ENCODE results near the gene NCOA6.

The NCOA6 gene

GRCh38 chr20:34825530-34826362 is at the start of gene NCOA6:
NCOA6 (minus strand) TSS chr20:34825651; CDS start chr20:34782355, 43,296 bp downstream.
- H3K27ac ChIP-seq, result peak within 1 kb of the TSS; percentile 86
- no peak for DNase-seq (ENCODE audit: low read depth, low spot score)

DNA sequence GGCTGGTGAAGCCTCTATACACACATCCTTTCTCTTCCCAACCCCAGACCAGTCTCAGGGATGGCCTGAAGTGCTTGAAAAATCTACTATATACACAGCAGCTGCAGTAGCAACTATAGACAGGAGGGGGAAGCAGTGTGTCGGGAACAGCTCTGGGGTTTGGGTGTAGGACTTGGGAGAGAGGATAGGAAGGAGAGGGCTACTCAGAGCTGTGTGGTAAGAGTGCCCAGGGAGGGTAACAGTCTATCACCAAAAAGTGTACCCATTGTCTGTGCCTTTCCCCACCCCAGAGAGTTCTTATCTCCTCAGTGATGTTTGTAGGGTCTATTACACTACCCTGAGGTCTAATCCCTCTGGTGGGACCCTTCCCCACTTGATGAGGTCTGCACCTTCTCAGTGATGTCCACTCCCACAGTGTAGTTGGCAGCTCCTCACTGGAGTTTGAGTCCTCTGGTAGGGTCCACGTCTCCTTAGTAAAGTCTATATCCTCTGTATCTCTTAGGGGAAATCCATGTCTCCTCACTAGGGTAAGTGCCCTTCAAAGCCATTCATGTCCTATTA is 48.7 kb upstream of the NCOA6 start:
- DNase-seq (ENCODE audit: low read depth, low spot score), result peak; percentile 26
- peak overlapping the region; percentile 66 for H3K27ac ChIP-seq

- no peak overlapping the region for H3K27ac ChIP-seq
- no peak for DNase-seq (ENCODE audit: low read depth, low spot score)
Observed at GRCh38 chr20:34873583-34874093, 48.2 kb upstream of the NCOA6 start.

DNA sequence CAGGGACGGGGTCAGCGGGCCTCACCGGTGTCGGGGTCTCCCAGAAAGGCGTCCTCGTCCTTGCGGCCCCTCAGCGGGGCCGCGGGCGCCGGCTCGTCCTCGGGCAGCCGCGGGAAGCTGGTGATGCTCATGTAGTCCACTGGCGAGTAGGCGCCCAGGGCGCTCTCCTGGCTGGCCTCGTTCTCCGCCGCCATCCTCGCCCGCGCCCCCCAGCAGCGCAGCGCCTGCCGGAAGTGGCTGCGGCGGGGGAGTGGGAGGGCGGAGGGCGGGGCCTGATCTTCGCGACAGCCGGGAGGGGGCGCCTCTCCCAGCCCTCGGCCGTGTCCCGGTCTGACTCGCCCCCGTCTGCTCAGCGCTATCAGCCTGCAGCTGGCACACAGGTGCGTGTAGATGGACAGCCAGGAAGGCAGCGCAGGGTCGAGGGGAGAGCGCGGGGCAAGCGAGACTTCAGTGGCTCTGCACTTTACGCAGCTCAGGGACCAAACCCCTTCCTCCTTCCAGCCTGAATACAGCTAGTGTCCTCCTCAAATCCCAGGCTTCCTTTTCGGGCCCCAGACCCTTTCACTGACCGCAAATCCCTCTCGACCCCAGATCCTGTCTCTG is 47.3 kb upstream of the NCOA6 start, which contains the start of gene GGT7:
GGT7 (minus strand) TSS at position 235 of the 603 bp plus-strand sequence; CDS start at position 194, 41 bp downstream.
- no peak for DNase-seq (ENCODE audit: low read depth, low spot score)
- no peak within 1 kb of the TSS for H3K27ac ChIP-seq

GRCh38 chr20:34871966-34872621 is 46.6 kb upstream of the NCOA6 start:
- no peak overlapping the region for H3K27ac ChIP-seq
- no peak for DNase-seq (ENCODE audit: low read depth, low spot score)

DNA sequence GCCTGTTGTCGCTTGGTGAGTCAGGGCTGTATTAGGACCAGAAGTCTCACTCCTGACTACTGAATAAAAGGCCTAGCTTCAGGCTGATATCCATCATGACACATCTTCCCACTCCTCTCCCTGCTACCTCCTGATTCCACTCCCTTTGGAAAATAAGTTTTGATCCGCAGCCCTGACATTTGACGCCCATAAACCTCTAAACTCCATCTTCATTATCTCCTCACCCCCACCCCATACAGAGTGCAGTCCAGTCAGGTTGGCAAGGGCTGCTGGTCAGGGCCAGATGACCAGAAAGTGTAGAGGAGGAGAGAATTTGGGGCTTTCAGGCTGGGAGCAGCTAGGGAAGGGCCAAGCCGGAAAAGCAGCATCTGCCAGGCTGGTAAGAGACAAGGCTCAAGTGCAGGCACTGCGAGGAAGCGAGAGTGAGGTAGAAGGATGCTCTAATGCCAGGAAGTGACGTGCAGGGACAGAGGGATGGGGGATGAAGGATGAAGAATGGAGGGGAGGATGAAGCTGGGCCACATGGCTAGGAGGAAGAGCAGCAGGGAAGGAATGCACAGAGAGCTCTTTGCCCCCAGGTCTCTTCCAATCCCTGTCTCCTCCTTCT is 46.0 kb upstream of the NCOA6 start:
- no peak for DNase-seq (ENCODE audit: low read depth, low spot score)
- H3K27ac ChIP-seq, result no peak overlapping the region

GRCh38 chr20:34864216-34864615 is 38.8 kb upstream of the NCOA6 start:
- DNase-seq (ENCODE audit: low read depth, low spot score), result no peak
- H3K27ac ChIP-seq, result no peak overlapping the region

DNA sequence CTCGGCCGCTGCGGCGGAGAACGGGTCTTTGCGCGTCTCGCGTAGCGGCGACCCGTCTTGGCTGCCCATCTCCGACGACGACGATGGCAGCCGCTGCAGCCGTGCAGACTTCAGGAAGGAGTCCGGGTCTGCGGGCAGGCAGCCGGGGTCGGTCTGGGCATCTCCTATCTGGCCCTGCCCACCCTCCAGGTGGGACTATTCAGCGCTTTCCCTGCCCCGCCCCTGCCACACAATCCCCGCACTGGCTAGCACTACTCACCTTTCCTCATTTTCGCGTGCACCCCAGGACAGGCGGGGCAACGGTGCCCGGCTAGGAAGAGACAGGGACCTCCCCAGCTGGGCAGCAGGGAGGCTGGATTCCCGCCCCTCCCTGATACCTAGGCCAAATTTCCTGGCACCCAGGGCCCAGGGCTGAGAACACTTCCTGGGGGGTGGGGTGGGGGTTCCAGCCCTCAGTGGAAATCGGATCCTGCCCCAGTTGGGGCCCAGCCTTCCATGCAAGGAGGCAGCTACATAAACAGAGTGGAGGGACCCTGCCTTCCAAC is 38.0 kb upstream of the NCOA6 start:
- no peak overlapping the region for H3K27ac ChIP-seq
- DNase-seq (ENCODE audit: low read depth, low spot score), result no peak

DNA sequence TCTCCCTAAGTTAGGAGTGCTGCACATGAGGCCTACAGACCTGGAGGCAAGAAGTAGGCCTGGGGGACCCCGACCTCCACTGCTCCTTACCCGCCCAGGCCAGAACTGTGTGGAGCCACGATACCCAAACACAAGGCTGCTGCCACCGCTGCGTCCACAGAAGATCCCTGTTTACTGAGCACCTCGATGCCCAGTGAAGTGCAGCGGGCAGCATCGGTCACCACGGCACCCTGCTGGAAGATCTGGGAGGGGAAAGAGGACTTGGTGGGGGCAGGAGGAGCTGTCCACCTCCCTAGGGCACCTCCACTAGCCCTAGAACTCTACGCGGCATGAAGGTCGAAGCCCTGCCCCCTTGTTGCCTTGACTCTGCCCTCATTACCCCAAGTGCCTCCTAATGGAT is 37.3 kb upstream of the NCOA6 start:
- no peak overlapping the region for H3K27ac ChIP-seq
- no peak for DNase-seq (ENCODE audit: low read depth, low spot score)

- no peak overlapping the region for H3K27ac ChIP-seq
- no peak for DNase-seq (ENCODE audit: low read depth, low spot score)
Observed at GRCh38 chr20:34861386-34862084, 36.1 kb upstream of the NCOA6 start.

DNA sequence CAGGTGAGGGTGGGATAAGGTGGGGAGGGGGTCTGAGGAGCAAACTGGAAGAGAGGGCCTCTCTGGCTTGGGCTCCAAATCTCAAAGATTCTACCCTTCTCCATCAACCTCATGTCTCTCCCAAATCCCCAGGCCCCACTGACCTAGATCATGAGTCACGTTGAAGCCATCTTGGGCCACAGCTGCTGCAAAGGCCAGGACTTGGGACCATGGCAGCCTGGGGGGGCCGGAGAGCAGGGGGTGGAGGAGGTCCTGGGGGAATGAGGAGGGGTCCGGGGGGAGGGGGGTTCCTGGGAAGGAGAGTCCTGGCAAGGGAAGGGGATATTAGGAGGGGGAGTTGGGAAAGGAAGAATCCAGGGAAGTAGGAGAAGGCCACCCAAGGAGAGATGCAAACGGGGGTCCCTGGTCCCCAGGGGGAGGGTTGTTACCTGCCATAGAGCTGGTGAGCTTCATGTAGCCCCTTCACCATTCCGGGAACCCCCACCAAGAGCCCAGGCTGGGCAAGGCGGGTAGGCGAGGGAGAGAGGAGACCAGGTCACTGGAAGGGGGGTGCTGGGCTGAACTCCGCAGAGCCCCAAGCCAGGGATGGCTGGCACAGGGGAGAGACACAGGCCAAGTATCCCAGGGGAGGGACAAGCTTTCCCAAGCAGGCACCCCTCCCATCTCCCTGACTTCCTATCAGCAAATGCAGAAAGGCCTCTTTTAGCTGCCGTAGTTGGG is 34.5 kb upstream of the NCOA6 start:
- DNase-seq (ENCODE audit: low read depth, low spot score), result no peak
- H3K27ac ChIP-seq, result no peak overlapping the region

DNA sequence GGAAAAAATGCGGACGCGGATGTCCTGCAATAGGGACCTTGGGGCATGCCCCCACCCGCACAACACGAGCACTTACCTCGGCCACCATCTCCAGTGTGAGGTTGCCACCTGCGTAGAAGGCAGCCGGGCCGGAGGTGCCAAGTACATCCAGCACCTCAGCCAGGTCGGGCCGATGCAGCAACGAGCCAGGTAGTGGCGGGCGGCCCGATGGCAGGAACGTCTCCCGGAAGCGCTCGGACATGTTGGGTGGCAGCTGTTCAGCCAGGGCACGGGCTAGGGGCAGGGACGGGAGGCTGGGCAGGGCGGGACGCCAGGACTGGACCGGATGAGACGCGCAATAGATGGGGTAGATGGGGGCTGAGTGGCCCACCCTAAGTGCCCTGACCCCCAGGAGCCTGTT is 33.9 kb upstream of the NCOA6 start:
- H3K27ac ChIP-seq, result no peak overlapping the region
- no peak for DNase-seq (ENCODE audit: low read depth, low spot score)

DNA sequence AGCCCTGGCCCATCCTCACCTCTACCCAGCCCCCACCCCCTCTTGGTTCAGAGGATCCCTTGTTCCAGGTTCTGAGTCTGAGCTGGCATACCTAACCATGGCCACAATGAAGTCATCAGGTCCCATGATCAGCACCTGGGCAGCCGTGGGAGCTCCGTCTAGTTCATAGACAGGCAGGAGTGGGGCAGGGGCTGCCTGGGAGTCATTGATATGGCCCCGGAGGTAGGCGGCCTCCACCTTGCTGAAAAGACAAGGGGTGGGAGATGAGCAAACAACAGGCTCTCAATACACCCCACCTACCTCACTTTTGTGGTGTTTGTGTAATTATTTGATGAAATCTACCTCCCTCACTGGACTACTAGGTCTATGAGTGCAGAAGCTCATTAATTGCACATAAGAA is 26.8 kb upstream of the NCOA6 start:
- H3K27ac ChIP-seq, result no peak overlapping the region
- DNase-seq (ENCODE audit: low read depth, low spot score), result no peak

GRCh38 chr20:34850969-34851368 is 25.5 kb upstream of the NCOA6 start:
- DNase-seq (ENCODE audit: low read depth, low spot score), result no peak
- H3K27ac ChIP-seq, result no peak overlapping the region

DNA sequence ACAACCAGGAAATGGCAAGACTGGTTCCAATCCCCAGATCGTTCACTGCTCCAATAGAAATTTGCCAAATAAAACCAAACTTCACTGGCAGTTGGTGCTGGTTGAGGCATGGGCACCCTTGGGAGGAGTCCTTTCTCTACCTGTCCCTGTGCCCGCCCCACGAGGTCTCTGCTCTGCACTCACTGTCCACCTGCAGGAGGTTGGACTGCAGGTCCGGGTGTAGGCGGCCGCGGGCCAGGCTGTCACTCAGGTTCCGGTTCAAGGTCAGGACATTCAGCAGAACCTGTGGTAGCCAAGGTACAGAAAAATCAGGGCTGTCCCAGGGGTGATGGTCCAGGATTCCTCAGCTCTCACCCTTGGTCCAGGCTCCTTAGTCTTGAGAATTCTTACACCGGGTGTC is 24.3 kb upstream of the NCOA6 start:
- H3K27ac ChIP-seq, result no peak overlapping the region

GRCh38 chr20:34848597-34848996 is 23.1 kb upstream of the NCOA6 start:
- DNase-seq (ENCODE audit: low read depth, low spot score), result no peak
- H3K27ac ChIP-seq, result no peak overlapping the region

More for the DNA sequence above, 24.3 kb upstream of the NCOA6 start:
- no peak for DNase-seq (ENCODE audit: low read depth, low spot score)

DNA sequence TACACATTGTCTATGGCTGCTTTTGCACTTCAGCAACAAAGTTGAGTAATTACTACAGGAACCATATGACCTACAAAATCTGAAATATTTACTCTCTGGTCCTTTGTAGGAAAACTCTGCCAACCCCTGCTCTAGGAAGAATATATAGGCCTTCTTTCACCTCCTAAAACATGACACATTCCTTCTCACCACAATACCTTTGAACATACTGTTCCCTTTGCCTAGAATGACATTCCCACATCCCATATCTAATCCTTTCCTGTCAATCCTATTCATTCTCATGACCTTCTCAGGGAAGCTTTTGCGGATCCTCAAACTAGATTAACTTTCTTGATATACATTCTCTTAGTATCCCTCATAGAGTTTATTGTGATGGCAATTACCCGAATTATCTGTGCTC is 18.0 kb upstream of the NCOA6 start:
- no peak overlapping the region for H3K27ac ChIP-seq
- no peak for DNase-seq (ENCODE audit: low read depth, low spot score)

DNA sequence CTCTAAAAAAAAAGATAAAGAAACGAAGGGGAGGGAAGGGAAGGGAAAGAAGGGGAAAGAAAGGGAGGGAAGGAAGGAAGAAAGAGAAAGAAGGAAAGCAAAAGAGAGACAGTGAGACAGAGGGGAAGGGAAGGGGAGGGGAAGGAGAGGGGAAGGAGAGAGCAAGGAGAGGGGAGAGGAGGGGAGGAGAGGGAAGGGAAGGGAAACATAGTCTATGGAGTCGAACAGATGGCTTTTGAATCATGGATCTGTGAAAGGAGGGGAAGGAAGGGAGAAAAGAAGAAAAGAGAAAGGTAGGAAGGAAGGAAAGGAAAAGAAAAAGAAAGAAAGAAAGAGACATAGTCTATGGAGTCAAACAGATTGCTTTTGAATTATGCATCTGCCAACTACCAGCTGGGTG is 16.7 kb upstream of the NCOA6 start:
- H3K27ac ChIP-seq, result no peak overlapping the region
- no peak for DNase-seq (ENCODE audit: low read depth, low spot score)

- H3K27ac ChIP-seq, result no peak overlapping the region
- DNase-seq (ENCODE audit: low read depth, low spot score), result no peak
Observed at GRCh38 chr20:34834459-34834893, 9.0 kb upstream of the NCOA6 start.

All from epithelial cell of prostate (primary cell).